T1000 (cell line): ENCODE results near the gene MYO1C.
"Not testable (repeated sequence)": the region's sequence is repeated elsewhere in the genome, so short reads cannot be mapped to it uniquely, and the experiment has no call there.

Experiments
- DNase-seq: peaks from one replicate; lab custom pipeline; 2025; ENCODE audit warnings: mixed read lengths; lab: John Stamatoyannopoulos, UW

The MYO1C gene, protein sequence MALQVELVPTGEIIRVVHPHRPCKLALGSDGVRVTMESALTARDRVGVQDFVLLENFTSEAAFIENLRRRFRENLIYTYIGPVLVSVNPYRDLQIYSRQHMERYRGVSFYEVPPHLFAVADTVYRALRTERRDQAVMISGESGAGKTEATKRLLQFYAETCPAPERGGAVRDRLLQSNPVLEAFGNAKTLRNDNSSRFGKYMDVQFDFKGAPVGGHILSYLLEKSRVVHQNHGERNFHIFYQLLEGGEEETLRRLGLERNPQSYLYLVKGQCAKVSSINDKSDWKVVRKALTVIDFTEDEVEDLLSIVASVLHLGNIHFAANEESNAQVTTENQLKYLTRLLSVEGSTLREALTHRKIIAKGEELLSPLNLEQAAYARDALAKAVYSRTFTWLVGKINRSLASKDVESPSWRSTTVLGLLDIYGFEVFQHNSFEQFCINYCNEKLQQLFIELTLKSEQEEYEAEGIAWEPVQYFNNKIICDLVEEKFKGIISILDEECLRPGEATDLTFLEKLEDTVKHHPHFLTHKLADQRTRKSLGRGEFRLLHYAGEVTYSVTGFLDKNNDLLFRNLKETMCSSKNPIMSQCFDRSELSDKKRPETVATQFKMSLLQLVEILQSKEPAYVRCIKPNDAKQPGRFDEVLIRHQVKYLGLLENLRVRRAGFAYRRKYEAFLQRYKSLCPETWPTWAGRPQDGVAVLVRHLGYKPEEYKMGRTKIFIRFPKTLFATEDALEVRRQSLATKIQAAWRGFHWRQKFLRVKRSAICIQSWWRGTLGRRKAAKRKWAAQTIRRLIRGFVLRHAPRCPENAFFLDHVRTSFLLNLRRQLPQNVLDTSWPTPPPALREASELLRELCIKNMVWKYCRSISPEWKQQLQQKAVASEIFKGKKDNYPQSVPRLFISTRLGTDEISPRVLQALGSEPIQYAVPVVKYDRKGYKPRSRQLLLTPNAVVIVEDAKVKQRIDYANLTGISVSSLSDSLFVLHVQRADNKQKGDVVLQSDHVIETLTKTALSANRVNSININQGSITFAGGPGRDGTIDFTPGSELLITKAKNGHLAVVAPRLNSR

DNA sequence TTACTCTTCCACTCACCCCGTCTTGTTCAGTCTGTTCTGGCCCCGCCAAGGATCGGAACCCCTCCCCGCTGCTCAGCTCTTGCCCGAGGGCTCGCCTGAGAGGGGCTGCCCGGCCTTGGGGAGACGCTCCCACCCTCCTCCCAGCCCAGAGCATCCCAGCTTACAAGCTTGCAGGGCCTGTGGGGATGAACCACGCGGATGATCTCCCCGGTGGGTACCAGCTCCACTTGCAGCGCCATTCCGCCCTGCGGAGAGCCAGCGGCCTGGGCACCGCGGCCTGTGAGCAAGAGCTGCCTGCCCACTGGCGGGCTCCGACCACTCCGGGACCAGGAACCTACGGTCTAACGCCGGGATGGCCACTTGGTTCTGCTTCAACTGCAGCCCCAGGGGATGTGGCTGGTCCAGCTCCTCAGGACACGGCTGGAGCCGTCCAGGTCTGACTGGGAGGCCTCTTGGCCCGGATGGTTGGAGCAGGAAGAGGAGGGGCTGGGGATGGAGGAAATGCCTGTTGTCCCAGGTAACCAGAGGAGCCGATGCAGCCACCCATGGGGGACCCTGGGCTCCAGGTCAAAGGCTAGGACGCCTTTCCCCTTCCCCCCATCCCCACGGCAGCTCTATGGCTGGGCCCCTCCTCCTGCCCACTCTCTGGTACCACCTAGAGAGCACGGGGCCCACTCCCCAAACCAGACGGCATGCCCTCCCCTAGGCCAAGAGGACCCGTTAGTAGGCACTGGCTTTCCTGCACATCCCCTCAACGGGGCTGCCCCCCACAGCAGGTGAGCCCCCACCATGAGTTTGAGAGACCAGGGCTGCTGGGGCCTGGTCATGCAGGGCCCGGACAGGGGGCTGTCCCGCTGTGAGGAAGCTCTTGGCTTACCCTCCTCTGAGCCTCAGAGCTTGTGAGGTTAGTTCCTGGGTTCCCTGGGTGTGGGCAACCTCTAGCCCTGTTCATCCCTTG lies at the start of gene MYO1C:
Gene MYO1C (minus strand): TSS at position 438 of the 958 bp plus-strand sequence. CDS start 199 bp downstream, at position 239.
- DNase-seq: no peak

DNA sequence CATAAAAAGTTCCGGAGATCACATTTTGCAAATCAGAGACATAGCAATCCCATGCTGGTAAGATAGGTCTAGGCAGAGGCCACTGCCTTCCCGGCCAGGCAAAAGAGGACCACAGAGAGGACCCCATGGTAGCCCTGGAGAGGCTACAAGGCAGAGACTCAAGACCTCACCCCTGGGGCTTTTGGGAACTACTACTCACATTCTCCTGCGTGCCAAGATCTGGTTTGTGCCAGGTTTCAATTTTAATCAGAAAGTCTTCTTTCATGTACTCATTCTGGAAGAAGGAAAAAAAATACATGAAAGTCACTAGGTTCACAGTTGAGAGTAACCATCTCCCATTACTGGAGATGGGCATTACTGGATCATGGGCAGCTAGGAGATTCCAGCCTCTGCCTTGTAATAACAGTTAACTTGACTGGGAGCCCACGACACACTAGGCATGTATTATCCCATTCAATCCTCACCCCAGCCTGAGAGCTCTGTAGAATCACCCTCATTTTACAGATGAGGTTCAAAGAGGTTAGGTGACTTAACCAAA lies 49.0 kb upstream of the MYO1C start:
- DNase-seq: no peak

DNA sequence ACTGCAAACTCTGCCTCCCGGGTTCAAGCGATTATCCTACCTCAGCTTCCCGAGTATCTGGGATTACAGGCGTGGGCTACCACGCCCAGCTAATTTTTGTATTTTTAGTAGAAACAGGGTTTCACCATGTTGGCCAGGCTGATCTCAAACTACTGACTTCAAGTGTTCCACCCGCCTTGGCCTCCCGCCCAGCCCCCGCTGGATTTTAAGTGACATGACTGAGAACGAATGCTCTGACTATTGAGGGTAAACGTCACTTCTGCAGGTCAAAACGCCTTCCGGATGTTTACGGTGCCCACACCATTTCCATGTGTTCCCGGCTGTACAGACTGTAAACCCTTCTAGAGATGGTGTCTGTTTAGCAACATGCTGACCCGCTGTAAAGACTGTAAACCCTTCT lies 47.3 kb upstream of the MYO1C start:
- no peak for DNase-seq

DNA sequence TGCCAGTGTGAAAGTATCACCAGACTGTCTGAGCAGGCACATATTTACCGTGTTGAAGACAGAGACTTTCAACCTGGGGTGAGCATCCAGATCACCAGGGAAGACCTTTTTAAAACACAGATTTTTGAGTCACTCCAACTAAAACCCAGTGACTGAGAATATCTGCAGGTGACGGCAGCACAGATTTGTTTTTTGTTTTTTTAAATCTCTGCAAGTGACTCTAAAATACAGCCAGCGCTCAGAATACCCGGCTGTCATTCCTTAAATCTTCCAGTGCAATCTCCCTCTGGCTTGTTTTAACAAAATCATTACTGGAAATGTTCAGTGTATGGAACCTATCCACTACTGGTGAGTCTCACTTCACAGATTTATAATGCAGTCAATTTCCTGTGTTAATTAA lies 43.3 kb upstream of the MYO1C start:
- no peak for DNase-seq

DNA sequence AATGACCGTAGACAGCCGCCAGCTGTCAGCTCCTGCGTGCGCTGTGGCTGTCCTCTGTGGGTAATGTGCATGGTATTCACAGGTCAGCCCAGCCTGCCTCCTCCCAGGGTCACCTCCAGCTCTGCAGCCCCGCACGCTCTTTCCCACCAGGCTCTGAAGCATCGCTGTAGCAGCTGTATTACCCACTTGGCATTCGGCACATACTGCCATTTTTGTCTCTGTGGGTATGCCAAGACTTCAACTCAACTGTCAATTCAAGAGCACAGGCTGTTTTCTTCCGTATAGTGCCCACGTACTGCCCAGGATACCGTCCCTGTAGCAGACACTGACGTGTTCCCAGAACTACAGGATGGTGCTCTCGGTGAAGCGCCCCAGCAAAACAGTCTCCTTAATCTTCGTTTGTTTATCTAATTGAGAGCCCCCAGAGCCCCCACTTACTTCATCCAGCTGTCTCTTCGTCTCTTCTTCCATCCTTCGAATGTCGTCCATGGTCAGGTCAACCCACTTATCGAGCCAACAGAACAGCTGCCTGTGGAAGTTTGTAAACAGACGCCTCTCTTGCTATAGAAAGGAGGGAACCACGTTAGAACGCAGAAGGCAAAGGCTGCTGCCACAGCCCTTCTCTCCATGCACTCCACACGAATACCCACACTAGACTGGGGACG lies 41.3 kb upstream of the MYO1C start:
- DNase-seq: no peak

DNA sequence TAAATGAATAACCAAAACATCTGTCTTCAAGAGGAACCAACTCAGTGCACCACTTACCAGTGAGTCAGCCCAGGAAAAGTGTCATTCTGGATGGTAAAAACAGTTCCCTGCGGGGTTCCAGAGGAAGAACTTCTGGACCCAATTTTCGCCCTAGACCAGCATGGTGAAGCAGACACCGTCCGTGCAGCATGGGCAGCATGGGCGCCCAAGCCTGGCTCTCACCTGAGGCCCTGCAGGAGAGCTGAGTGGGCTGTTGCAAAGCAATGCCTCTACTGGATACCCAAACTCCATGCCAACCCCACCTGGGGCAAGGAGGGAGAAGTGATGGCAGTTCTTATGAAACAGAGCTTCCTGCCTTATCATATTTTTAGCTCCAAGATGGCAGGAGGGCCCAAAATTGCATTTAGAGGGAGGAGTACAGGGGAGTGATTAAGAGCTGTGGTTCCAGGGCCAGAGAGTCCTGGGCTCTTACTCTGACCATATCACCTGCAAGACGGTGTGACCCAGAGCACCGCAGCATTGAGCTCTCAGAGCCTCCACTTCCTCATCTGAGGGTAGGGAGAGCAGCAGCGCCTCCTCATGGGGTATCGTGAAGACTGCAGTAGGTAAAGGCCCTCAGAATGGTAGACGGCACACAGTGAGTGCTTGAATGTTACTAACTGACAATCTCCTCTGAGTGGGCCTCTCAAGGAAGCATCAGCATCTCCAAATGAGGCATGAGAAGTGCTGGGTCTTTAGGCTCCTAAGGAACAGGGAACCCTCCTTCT lies 40.5 kb upstream of the MYO1C start:
- DNase-seq: no peak

DNA sequence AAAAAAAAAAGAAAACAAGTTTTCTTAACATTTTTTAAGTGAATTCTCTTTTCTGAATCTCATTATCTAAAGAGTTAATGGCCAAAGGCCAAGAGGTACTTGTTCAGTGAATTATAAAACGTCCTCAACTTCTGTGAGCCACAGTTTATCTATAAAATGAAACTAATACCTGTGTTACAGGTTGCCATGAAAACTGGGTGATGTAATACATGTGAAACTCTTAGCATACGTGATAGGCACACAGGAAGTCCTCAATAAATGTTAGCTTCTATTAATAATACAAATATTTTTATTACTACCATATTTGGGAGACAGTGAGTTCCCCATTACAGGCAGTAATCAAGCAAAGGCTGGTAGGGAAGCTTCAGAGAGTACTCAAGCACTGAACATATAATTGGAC lies 37.4 kb upstream of the MYO1C start:
- no peak for DNase-seq

DNA sequence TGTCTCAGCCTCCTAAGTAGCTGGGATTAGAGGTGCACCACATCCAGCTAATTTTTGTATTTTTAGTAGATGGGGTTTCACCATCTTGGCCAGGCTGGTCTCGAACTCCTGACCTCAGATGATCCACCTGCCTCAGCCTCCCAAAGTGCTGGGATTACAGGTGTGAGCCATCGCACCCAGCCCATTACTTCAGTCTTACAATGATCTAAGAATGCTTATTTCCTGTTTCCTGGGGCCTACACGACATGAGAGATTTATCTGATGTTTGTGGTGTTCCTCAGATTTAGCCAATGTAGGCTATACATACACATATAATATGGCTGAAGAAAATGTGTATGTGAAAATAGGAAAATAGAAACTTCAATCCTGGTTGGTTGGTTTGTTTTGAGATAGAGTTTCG lies 34.4 kb upstream of the MYO1C start:
- DNase-seq: not testable (repeated sequence)

DNA sequence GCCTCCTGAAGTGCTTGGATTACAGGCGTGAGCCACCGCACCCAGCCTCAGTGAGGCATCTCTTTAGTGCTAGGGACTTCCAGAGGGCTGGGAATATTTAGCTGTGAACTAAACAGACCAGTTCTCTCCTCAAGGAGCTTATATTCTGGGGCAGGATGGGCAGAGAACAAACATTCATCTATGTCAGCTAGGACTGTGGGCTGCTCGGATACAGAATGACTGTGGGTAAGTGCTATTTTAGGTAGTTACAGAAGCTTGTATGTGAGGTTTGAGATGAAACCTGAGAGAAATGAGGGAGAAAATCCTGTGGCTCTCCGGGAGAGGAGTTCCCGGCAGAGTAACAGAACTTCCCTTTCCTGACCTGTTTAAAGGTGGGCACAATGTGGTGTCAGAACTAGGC lies 30.1 kb upstream of the MYO1C start:
- DNase-seq: no peak

DNA sequence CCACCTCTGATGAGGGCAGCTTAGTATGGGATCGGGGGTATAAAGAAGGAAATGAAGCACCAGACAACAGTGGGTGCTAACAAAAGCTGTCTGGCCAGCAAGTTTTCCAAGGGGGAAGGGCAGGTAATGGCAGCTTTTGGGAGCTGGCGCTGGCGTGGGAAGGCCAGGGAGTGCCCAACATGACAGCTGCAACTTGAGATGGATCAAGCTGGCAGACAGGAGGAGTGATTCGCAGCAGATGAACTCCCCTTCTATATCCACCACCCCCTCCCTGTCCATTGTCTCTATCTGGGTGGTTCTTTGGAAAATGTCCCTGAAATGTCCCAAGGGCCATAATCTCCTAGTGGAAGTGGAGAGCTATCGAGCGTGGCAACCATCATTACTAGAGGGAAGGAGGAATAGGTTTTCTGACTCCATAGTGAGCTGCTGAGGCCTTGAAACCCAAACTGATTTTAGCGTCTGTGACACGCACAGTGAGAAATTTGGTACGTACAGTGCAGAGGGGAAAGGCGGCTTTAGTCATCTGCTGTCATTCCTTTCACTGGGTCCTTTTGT lies 28.7 kb upstream of the MYO1C start:
- no peak for DNase-seq

DNA sequence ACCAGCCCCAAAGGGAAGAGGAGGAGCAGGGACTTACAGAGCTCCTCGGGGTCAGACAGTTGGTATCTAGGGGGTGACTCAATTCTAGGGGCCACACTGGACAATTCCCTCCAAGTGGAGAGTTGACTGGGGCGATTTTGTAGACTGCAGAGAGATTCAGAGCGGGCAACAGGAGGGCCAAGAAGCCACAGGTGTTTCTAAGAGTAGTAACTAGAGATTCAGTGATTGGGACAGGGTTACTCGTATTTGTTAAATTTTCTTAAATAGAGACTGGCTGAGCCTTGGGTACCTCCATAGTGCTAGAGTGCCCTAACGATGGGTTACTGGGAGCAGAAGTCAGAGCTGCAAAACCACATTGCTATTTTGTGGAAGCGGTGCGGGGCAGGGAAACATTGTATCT lies 27.2 kb upstream of the MYO1C start:
- DNase-seq: no peak

DNA sequence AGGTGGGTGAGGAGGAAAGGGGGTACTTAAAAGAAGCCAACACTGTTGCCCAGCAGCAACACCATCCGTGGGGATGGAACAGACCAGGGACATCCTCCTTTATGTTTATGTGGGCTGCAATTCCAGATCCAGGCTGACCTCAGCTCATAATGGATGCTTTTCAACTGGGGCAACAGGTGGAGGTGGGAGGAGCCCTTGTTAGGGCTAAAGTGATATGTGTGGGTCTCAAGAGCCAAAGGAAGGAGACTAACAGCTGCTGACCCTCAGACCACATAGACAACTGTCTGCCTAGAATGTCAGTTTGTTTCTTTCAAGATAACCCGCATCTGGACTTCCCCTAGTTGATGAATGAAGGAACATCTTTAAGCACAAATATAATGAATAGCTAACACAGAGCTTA lies 25.9 kb upstream of the MYO1C start:
- no peak for DNase-seq

DNA sequence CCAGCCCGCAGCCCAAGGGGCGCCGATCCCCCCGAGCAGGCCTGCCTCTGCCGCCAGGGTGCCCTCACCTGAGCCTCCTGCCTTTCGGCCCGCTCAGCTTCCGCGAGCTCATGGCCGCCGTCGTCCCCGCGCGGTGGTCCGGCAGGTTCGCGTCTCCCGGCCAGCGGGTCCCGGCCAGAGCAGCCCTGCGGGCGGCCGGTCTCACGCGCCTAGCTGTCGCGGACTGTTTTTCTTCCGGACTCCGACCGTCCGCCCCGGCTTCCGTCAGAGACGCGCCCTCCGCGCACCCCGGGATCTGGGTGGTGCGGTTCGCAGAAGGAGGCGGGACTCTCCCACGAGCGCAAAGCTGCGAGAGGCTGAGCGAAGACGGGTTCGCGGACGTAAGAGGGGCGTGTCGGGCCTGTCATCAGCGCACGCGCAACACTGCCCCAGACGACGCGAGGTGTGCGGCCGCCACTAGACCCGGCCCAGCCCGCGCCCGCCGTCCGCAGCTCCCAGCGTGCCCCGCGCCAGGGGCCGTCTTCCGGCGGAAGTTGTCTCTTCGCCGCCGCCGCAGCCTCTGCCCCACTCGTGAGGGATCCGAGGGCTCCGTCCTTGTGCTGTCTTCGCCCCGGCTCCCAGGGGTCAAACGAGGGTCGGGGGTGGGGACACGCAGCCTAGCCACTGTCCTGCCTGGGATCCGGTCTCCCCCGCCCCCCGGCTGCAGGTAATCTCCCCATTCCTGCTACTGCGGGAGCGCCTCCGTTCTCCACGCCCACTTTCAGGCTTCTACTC lies 24.1 kb upstream of the MYO1C start, which contains the start of gene INPP5K:
Gene INPP5K (minus strand): TSS at position 225 of the 774 bp plus-strand sequence. CDS start 113 bp downstream, at position 112.
- DNase-seq: peak; percentile 95

DNA sequence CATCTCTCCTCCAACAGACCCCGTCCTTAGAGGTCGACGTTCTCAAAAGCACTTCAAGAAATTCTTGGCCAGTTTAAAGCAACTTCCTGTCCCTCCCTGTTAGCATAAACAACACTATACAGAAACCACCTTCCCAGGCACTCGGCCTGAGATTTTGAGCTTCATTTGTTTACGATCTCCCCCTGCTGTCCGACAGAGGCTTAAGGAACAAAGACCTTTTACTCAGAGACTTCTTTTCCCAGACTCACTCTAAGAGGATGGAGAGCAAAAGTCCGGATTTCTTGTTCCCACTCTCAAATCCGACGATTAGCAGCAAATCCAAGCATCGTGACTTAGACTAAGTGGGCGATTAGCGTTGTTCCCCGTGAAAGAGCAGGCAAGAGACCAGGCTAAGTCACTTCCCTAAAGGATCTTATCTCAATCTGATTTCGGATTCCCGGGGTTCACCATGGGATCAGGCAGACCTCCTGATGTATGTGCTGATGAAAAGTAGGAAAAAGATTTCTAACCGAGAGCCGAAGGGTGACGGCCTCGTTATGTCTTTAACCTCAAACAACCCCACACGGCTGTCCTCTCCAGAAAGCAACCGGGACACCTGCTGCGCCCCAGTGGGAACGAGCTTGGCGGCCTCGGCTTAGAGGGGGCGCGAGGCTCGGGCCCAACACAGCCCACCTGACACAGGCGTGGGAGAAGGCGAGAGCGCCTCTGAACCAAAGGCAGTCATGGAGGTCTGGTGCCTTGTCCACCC lies 23.3 kb upstream of the MYO1C start:
- DNase-seq: peak; percentile 20

DNA sequence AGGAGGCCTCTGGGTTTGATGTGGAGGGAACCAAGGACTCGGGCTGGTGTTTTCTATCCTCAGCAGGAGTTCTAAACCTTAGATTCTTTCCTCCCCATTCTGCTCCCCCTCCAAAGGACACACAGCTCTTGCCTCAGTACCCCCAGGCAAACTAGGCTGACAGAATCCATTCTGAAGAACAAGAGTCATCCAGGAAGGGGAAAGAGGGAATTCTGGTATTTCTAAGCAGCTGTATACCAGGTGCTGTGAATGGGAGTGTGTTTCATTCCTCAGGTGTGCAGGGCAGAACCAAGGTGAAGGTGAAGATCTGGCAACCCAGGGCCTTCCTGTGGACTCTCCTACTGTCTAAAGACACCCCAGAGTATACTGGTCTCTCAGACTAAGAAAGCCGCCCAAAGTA lies 19.9 kb upstream of the MYO1C start:
- DNase-seq: no peak

DNA sequence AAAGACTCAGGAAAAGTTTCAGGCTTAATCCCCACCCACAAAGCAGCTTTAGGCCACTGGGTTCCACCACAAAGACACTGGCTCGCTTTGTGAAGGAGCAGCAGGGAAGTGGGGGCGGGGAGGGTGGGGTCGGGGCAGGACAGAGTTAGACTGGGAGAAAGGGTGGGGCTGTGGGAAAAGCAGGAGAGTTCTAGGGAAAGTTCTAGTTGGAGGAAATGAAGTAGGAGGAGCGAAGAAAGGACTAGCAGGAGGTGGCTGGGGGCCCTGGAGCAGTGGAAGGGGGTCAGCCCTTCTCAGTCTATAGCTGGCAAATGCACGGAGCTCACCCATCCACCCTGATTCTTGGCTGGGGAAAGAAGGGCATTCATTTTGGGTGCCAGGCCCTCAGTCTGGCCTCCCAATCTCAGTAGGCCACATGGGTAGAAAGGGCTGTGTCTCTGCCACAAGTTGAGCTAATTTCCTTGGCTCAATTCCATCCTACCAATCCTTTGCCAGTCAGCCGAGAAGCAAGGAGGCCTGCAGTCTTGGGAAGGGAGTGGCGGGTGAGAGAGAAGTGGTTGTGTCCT lies 19.4 kb upstream of the MYO1C start:
- no peak for DNase-seq

DNA sequence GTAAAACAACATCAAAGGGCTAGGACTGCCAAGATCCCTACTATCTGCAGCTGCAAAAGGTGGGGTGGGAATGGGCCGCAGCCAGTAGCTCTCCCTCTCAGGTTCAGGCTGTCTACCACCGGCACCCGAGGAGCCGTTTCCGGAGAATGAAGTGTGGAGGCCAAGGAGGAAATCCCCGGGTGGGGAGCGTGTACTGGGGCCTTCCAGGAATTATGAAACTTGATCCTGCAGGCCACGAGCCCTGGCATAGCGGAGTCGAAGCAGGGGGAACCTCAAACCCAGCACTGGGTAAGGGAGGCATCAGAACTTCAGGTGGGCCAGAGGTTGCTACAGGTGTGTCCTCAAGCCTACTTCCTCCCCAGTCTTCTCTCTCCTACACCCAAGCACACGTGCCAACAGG lies 18.8 kb upstream of the MYO1C start:
- no peak for DNase-seq
